Brain microvascular endothelial cell (primary cell): ENCODE results near the gene KRTAP22-1.

Source experiments
- DNase-seq: peaks from one replicate; pipeline ENCODE4 v3.0.0-alpha.2; 2020
- H3K27ac ChIP-seq: fragments of 250-450 bp; sonication (Bioruptor Pico); 2 replicates; pipeline ENCODE4 v1.5.1; 2020; ENCODE audit warnings: mild to moderate bottlenecking, moderate library complexity
- H3K27me3 ChIP-seq: fragments of 250-450 bp; sonication (Bioruptor Pico); replicated peaks from 2 replicates; pipeline ENCODE4 v1.5.1; 2020; ENCODE audit warnings: mild to moderate bottlenecking
- H3K36me3 ChIP-seq: fragments of 250-450 bp; sonication (Bioruptor Pico); replicated peaks from 2 replicates; pipeline ENCODE4 v1.5.1; 2020; ENCODE audit warnings: mild to moderate bottlenecking
- H3K4me3 ChIP-seq: 2 replicates; pipeline ENCODE4 v1.5.1; 2011; ENCODE audit warnings: low read depth, mild to moderate bottlenecking, control low read depth, low read length, moderate library complexity
- in situ Hi-C: cut with HindIII; loops from 2 replicates; pipeline ENCODE4 v1.10.0; 2017; ENCODE audit warnings: low sequenced_read_pairs, low pct_ligation_motif_present
- TF ChIP-seq, protein P1 (sequence below): IDR thresholded peaks from 2 replicates; pipeline ENCODE4 v1.5.1; 2011; ENCODE audit warnings: low read depth, mild to moderate bottlenecking, moderate library complexity, low read length, control low read depth, inconsistent platforms; ENCODE audit errors: missing control alignments

KRTAP22-1 gene

DNA sequence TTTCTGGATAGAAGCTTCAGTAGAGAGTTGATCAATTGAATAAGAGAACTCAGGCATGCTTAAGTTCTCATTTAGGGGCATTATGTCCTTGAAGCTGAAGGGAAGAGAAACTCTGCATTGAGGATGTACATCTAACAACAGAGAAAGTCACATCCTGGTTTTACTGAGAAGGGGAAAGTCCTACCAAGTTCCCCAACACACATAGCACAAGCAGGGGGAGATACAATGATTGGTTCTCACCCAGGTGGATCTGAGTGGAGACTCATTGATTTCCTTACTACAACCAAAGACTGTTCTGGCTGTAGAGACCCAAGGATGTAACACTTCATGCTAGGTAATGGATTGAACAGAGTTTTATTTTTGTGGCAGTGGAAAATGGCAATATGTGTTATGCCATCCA lies 14.3 kb downstream of the KRTAP22-1 start:
- H3K4me3 ChIP-seq = no peak overlapping the region
- no peak overlapping the region for H3K27ac ChIP-seq
- TF ChIP-seq, protein P1, sequence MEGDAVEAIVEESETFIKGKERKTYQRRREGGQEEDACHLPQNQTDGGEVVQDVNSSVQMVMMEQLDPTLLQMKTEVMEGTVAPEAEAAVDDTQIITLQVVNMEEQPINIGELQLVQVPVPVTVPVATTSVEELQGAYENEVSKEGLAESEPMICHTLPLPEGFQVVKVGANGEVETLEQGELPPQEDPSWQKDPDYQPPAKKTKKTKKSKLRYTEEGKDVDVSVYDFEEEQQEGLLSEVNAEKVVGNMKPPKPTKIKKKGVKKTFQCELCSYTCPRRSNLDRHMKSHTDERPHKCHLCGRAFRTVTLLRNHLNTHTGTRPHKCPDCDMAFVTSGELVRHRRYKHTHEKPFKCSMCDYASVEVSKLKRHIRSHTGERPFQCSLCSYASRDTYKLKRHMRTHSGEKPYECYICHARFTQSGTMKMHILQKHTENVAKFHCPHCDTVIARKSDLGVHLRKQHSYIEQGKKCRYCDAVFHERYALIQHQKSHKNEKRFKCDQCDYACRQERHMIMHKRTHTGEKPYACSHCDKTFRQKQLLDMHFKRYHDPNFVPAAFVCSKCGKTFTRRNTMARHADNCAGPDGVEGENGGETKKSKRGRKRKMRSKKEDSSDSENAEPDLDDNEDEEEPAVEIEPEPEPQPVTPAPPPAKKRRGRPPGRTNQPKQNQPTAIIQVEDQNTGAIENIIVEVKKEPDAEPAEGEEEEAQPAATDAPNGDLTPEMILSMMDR = no peak
- no peaks in the 10 kb centered on the region for H3K27me3 ChIP-seq
- in situ Hi-C loops = no loop called here
- H3K36me3 ChIP-seq = no peaks in the 10 kb centered on the region
- DNase-seq = no peak

- TF ChIP-seq, protein P1 = no peak
- Histone ChIP-seq H3K4me3 (no peak within 1 kb of the TSS), H3K27ac (no peak within 1 kb of the TSS), H3K36me3 (no peaks in the 10 kb centered on the region), H3K27me3 (no peaks in the 10 kb centered on the region)
- in situ Hi-C loops = no loop called here
- DNase-seq = no peak
Measured at GRCh38 chr21:30616125-30616524, 15.2 kb downstream of the KRTAP22-1 start, which contains the start of gene KRTAP20-1. KRTAP20-1 (plus strand) TSS chr21:30616425; CDS start chr21:30616455, 30 bp downstream.

DNA sequence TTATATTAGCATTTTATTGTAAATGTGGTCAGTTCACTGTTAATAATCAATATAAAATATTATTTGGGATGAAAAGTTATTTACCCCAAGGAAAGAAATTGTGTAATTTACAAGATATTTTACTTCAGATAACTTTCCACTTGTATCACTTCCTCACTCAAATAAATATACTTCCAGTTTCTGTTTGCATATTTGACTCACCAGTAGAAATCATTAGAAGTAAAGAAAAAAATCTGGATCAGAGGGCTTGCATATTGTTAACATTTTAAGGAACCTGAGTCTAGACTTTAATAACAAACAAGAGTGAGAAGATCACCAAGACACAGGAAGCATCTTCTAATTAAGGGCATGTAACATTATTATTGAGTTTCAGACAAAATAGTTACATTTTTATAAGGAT lies 19.2 kb downstream of the KRTAP22-1 start:
- Histone ChIP-seq H3K36me3 (no peaks in the 10 kb centered on the region), H3K4me3 (no peak overlapping the region), H3K27ac (no peak overlapping the region), H3K27me3 (no peaks in the 10 kb centered on the region)
- TF ChIP-seq, protein P1 = no peak
- DNase-seq = no peak
- in situ Hi-C loops = no loop called here

- Histone ChIP-seq H3K36me3 (no peaks in the 10 kb centered on the region), H3K4me3 (no peak within 1 kb of the TSS), H3K27me3 (no peaks in the 10 kb centered on the region), H3K27ac (no peak within 1 kb of the TSS)
- DNase-seq = no peak
- TF ChIP-seq, protein P1 = no peak
- in situ Hi-C loops = no loop called here
Measured at GRCh38 chr21:30620522-30620921, 19.6 kb downstream of the KRTAP22-1 start, which contains the start of gene KRTAP20-4. KRTAP20-4 (plus strand) TSS chr21:30620627.

GRCh38 chr21:30623362-30623761 lies 22.5 kb downstream of the KRTAP22-1 start:
- TF ChIP-seq, protein P1 = no peak
- in situ Hi-C loops = no loop called here
- H3K27ac ChIP-seq = no peak overlapping the region

GRCh38 chr21:30625449-30626165 lies 24.7 kb downstream of the KRTAP22-1 start:
- no peak for DNase-seq
- Histone ChIP-seq H3K4me3 (no peak overlapping the region), H3K27ac (no peak overlapping the region), H3K27me3 (no peaks in the 10 kb centered on the region), H3K36me3 (no peaks in the 10 kb centered on the region)
- TF ChIP-seq, protein P1 = no peak
- in situ Hi-C loops = no loop called here

More at GRCh38 chr21:30623362-30623761, 22.5 kb downstream of the KRTAP22-1 start:
- Histone ChIP-seq H3K36me3 (no peaks in the 10 kb centered on the region), H3K4me3 (no peak overlapping the region), H3K27me3 (no peaks in the 10 kb centered on the region)
- DNase-seq = no peak
